KMS-11 (cell line): ENCODE results near the gene CLMN.

Experiments
- H2AFZ ChIP-seq: fragments of 200-600 bp; sonication (generic); 2 replicates; pipeline ENCODE4 v1.6.1; 2016; ENCODE audit warnings: antibody characterized with exemption, mixed run types, low read depth
- H3K27ac ChIP-seq: fragments of 200-600 bp; sonication (generic); 2 replicates; pipeline ENCODE4 v1.6.1; 2016; ENCODE audit warnings: mild to moderate bottlenecking, mixed run types
- H3K27me3 ChIP-seq: fragments of 200-600 bp; sonication (generic); 2 replicates; pipeline ENCODE4 v1.6.1; 2017; ENCODE audit warnings: mild to moderate bottlenecking, low read depth, mixed run types, moderate library complexity; ENCODE audit not compliant: insufficient read depth
- H3K36me3 ChIP-seq: fragments of 200-600 bp; sonication (generic); 2 replicates; pipeline ENCODE4 v1.6.1; 2017; ENCODE audit warnings: mild to moderate bottlenecking, mixed run types; ENCODE audit not compliant: insufficient read depth
- H3K4me1 ChIP-seq: fragments of 200-600 bp; sonication (generic); 2 replicates; pipeline ENCODE4 v1.6.1; 2016; ENCODE audit warnings: mild to moderate bottlenecking, low read depth, mixed run types; ENCODE audit not compliant: poor library complexity, severe bottlenecking
- H3K4me2 ChIP-seq: fragments of 200-600 bp; sonication (generic); 2 replicates; pipeline ENCODE4 v1.7.0; 2016; ENCODE audit warnings: mild to moderate bottlenecking, mixed run types
- H3K4me3 ChIP-seq: fragments of 200-600 bp; sonication (generic); IDR thresholded peaks from 2 replicates; pipeline ENCODE4 v1.6.1; 2017; ENCODE audit warnings: low read depth, low read length, mixed read lengths; ENCODE audit not compliant: insufficient read depth
- H3K79me2 ChIP-seq: fragments of 200-600 bp; sonication (generic); 2 replicates; pipeline ENCODE4 v1.6.1; 2016; ENCODE audit warnings: low read depth, mixed run types; ENCODE audit not compliant: insufficient read depth
- H3K9ac ChIP-seq: fragments of 200-600 bp; sonication (generic); 2 replicates; pipeline ENCODE4 v1.6.1; 2016; ENCODE audit warnings: mild to moderate bottlenecking, mixed run types
- H4K20me1 ChIP-seq: fragments of 200-600 bp; sonication (generic); 2 replicates; pipeline ENCODE4 v1.6.1; 2016; ENCODE audit warnings: mild to moderate bottlenecking, mixed run types; ENCODE audit not compliant: insufficient read depth
- CTCF ChIP-seq: fragments of 200-600 bp; sonication (generic); conservative IDR thresholded peaks from 2 replicates; pipeline ENCODE4 v1.6.1; 2017; ENCODE audit warnings: low read depth, mild to moderate bottlenecking, antibody characterized with exemption, low read length, moderate library complexity, mixed read lengths

Gene CLMN

GRCh38 chr14:95157327-95158189 lies 162.2 kb downstream of the CLMN start, which contains the start of gene DICER1:
DICER1 (minus strand) TSS chr14:95157529; CDS start chr14:95133458, 24,071 bp downstream.
- H3K27me3 ChIP-seq, result no peaks in the 10 kb centered on the region

GRCh38 chr14:95157048-95157326 lies 162.7 kb downstream of the CLMN start:
- no peaks in the 10 kb centered on the region for H3K36me3 ChIP-seq
- peak overlapping the region; percentile 88; the same call in 1 of the 2 replicates for H3K9ac ChIP-seq
- peaks cover 13% of the 10 kb centered on the region for H3K4me1 ChIP-seq
- no peak overlapping the region for H3K4me2 ChIP-seq
- no peaks in the 10 kb centered on the region for H4K20me1 ChIP-seq
- peak overlapping the region; percentile 89; the same call in 1 of the 2 replicates for H2AFZ ChIP-seq
- no peak for TF ChIP-seq CTCF
- H3K27me3 ChIP-seq, result no peaks in the 10 kb centered on the region
- no peak overlapping the region for H3K4me3 ChIP-seq
- H3K79me2 ChIP-seq, result peaks cover 46% of the 10 kb centered on the region
- H3K27ac ChIP-seq, result peak overlapping the region; percentile 87

More at GRCh38 chr14:95157327-95158189, 162.2 kb downstream of the CLMN start, which contains the start of gene DICER1:
- Histone ChIP-seq H2AFZ (peak within 1 kb of the TSS; percentile 89), H3K79me2 (peaks cover 42% of the 10 kb centered on the region), H3K4me3 (no peak within 1 kb of the TSS), H3K4me2 (peak within 1 kb of the TSS; percentile 84), H3K9ac (peak within 1 kb of the TSS; percentile 88), H3K27ac (peak within 1 kb of the TSS; percentile 87), H3K4me1 (peaks cover 13% of the 10 kb centered on the region), H3K36me3 (no peaks in the 10 kb centered on the region), H4K20me1 (no peaks in the 10 kb centered on the region)
- TF ChIP-seq CTCF, result no peak

GRCh38 chr14:95156161-95157047 lies 163.3 kb downstream of the CLMN start:
- Histone ChIP-seq H2AFZ (peak overlapping the region; percentile 25; the same call in 1 of the 2 replicates), H3K9ac (peak overlapping the region; percentile 88), H4K20me1 (no peaks in the 10 kb centered on the region), H3K4me2 (peak overlapping the region; percentile 84), H3K36me3 (no peaks in the 10 kb centered on the region), H3K4me3 (no peak overlapping the region), H3K79me2 (peaks cover 52% of the 10 kb centered on the region), H3K27ac (peak overlapping the region; percentile 87; the same call in 1 of the 2 replicates), H3K27me3 (no peaks in the 10 kb centered on the region), H3K4me1 (peaks cover 13% of the 10 kb centered on the region)
- no peak for TF ChIP-seq CTCF

GRCh38 chr14:95155045-95155444 lies 164.7 kb downstream of the CLMN start:
- Histone ChIP-seq H3K27ac (no peak overlapping the region), H3K4me2 (peak overlapping the region; percentile 84; the same call in 1 of the 2 replicates), H4K20me1 (no peaks in the 10 kb centered on the region), H3K4me1 (peaks cover 13% of the 10 kb centered on the region), H3K79me2 (peaks cover 66% of the 10 kb centered on the region), H3K36me3 (no peaks in the 10 kb centered on the region), H2AFZ (no peak overlapping the region), H3K4me3 (no peak overlapping the region), H3K9ac (no peak overlapping the region), H3K27me3 (no peaks in the 10 kb centered on the region)
- no peak for TF ChIP-seq CTCF
